ENCODE measurements around the gene PNPLA3.
"Not testable (repeated sequence)": the region's sequence is repeated elsewhere in the genome, so short reads cannot be mapped to it uniquely, and the experiment has no call there.

GRCh38 chr22:43904412-43904811, 19.2 kb upstream of the PNPLA3 start:
- peak in 1 of 6 experiments; percentile 24 for TF ChIP-seq CTCF (IDR thresholded peaks at IDR 0.05)
- not testable (repeated sequence) for TF ChIP-seq POLR2AphosphoS5 (IDR thresholded peaks at IDR 0.05)

Measured in upper lobe of left lung (tissue), 4 donors.